Parathyroid adenoma (tissue), 2 donors: Measurements from ENCODE around the gene SLC2A11.

Source experiments
- H2AFZ ChIP-seq: fragments of 300-600 bp; sonication (generic); one replicate; pipeline ENCODE4 v1.7.0; 2017; ENCODE audit warnings: antibody characterized with exemption, mild to moderate bottlenecking
- H3K27ac ChIP-seq: fragments of 300-600 bp; sonication (generic); one replicate; pipeline ENCODE4 v1.7.0; 2017
- H3K27me3 ChIP-seq: fragments of 300-600 bp; sonication (generic); one replicate; pipeline ENCODE4 v1.7.0; 2017; ENCODE audit warnings: low read length; ENCODE audit not compliant: control insufficient read depth, insufficient read depth
- H3K36me3 ChIP-seq: fragments of 300-600 bp; sonication (generic); one replicate; pipeline ENCODE4 v1.7.0; 2017; ENCODE audit warnings: low read length; ENCODE audit not compliant: control insufficient read depth, insufficient read depth
- H3K4me1 ChIP-seq: fragments of 300-600 bp; sonication (generic); one replicate; pipeline ENCODE4 v1.7.0; 2017; ENCODE audit warnings: control low read depth
- H3K4me2 ChIP-seq: fragments of 300-600 bp; sonication (generic); one replicate; pipeline ENCODE4 v1.7.0; 2017; ENCODE audit warnings: low read length
- H3K4me3 ChIP-seq: fragments of 300-600 bp; sonication (generic); one replicate; pipeline ENCODE4 v1.7.0; 2017; ENCODE audit warnings: low read depth, low read length
- H3K79me2 ChIP-seq: fragments of 300-600 bp; sonication (generic); one replicate; pipeline ENCODE4 v1.7.0; 2017; ENCODE audit warnings: control low read depth
- H3K9ac ChIP-seq: fragments of 300-600 bp; sonication (generic); one replicate; pipeline ENCODE4 v1.7.0; 2017; ENCODE audit warnings: mild to moderate bottlenecking
- H3K9me3 ChIP-seq: fragments of 300-600 bp; sonication (generic); one replicate; pipeline ENCODE4 v1.7.0; 2017; ENCODE audit warnings: low read length; ENCODE audit not compliant: control insufficient read depth
- TF ChIP-seq, protein P1 (sequence below): fragments of 300-600 bp; sonication (generic); IDR thresholded peaks from one replicate; pipeline ENCODE4 v1.7.0; 2017; ENCODE audit warnings: antibody characterized with exemption, mild to moderate bottlenecking
- donor health status: primary hyperparathyroidism.

Gene SLC2A11

DNA sequence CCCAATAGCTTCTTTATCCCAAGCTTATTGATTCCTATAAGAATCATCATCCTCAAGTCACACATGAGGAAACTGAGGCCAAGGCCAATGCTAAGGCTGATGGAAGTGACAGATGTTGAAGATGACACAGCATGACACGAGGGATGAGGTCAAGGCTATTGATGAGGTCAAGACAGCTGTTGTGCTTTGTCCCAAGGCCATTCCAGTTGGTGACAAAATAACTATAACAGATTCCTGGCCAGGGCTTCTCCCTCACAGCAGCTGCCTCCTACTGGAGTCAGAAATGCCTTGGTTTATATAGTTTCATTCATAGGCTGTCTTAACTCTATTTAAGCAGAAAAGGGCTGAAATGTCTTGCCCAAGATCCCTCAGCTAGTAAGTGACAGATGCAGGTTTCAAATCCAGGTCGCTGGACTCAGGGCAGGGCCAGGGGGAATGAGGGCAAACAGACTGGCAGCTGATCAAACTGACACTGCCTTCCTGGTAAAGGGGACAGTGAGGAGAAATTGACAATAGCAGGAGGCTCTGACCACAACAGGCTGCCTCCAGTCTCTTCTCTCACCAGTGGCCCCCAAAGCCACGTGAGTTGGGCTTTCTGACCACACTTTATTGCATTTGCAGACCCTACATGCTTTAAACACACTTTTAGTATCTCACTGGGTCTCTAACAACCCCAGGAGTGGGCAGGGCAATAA, 53.0 kb downstream of the SLC2A11 start:
- H3K36me3 ChIP-seq = no peaks in the 10 kb centered on the region
- H3K9me3 ChIP-seq = no peaks in the 10 kb centered on the region
- H3K9ac ChIP-seq = no peak overlapping the region
- H2AFZ ChIP-seq = no peak overlapping the region
- H3K27ac ChIP-seq = no peak overlapping the region
- no peaks in the 10 kb centered on the region for H3K79me2 ChIP-seq
- H3K4me3 ChIP-seq = no peak overlapping the region
- H3K4me1 ChIP-seq = peaks cover 9% of the 10 kb centered on the region
- H3K4me2 ChIP-seq = no peak overlapping the region
- no peaks in the 10 kb centered on the region for H3K27me3 ChIP-seq
- TF ChIP-seq, protein P1, sequence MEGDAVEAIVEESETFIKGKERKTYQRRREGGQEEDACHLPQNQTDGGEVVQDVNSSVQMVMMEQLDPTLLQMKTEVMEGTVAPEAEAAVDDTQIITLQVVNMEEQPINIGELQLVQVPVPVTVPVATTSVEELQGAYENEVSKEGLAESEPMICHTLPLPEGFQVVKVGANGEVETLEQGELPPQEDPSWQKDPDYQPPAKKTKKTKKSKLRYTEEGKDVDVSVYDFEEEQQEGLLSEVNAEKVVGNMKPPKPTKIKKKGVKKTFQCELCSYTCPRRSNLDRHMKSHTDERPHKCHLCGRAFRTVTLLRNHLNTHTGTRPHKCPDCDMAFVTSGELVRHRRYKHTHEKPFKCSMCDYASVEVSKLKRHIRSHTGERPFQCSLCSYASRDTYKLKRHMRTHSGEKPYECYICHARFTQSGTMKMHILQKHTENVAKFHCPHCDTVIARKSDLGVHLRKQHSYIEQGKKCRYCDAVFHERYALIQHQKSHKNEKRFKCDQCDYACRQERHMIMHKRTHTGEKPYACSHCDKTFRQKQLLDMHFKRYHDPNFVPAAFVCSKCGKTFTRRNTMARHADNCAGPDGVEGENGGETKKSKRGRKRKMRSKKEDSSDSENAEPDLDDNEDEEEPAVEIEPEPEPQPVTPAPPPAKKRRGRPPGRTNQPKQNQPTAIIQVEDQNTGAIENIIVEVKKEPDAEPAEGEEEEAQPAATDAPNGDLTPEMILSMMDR = no peak

DNA sequence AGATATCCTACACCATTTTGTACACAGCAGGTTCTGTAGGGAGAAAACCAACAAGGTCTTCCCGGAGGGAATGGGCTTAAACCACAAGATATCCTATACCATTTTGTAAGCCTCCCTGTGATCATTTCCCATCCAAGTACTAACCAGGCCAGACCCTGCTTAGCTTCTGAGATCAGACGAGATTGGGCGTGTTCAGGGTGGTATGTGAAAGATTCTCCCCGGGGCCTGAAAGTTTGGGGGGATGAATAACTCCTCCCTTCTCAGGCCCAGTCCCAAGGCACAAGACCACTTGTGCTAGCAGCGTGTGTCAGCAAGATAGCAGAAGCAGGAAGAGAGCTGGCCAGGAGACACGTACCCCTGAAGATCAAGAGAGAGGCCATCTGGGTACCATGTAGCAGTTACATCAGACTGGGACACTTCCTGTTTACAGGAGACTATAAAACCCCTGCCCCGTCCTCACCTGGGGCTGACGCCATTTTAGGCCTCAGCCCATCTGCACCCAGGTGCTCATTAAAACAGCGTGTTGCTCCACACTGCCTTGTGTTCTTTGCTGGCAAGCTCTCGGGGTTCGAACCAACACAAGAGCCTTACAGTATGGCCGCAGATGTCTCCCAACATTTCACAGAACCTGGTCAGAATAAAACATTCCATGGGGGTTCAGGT, 53.8 kb downstream of the SLC2A11 start:
- no peaks in the 10 kb centered on the region for H3K79me2 ChIP-seq
- H2AFZ ChIP-seq = no peak overlapping the region
- no peak overlapping the region for H3K4me2 ChIP-seq
- H3K36me3 ChIP-seq = no peaks in the 10 kb centered on the region
- no peaks in the 10 kb centered on the region for H3K27me3 ChIP-seq
- H3K9ac ChIP-seq = no peak overlapping the region
- TF ChIP-seq, protein P1 = no peak
- no peak overlapping the region for H3K4me3 ChIP-seq
- no peaks in the 10 kb centered on the region for H3K9me3 ChIP-seq
- peaks cover 9% of the 10 kb centered on the region for H3K4me1 ChIP-seq
- H3K27ac ChIP-seq = no peak overlapping the region

DNA sequence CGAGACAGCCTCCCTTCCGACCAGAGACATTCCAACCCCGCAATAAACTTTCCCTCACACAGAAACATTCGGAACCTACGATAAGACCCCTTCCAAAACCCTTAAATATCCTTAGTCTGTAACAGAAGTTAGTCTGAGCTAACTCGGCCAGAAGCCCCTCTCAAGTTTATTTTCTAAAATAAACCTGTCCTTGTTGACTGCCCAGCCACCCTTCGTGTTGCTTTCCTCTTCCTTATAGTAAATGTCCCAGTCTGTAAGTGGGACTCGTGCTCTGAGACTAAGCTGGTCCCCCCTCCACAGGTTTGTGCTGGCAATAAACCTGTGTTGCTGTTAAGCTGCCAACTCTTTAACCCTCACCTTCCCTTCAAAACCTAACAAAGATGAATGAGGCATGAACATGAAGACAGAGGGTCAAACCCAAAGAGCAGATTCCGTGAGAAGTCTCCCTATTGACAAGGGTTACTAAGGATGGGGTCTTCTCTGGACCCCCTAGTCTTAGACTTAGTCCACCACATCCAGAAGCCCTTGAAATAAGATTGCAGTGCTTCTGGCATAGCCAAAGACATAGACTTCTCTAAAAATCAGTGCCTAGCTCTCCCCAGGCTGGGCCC, 54.7 kb downstream of the SLC2A11 start:
- Histone ChIP-seq H3K27ac (no peak overlapping the region), H2AFZ (no peak overlapping the region), H3K4me3 (peak overlapping the region; percentile 74), H3K4me2 (no peak overlapping the region), H3K79me2 (no peaks in the 10 kb centered on the region), H3K4me1 (peaks cover 9% of the 10 kb centered on the region), H3K9ac (no peak overlapping the region), H3K27me3 (no peaks in the 10 kb centered on the region), H3K9me3 (no peaks in the 10 kb centered on the region), H3K36me3 (no peaks in the 10 kb centered on the region)
- TF ChIP-seq, protein P1 = no peak

DNA sequence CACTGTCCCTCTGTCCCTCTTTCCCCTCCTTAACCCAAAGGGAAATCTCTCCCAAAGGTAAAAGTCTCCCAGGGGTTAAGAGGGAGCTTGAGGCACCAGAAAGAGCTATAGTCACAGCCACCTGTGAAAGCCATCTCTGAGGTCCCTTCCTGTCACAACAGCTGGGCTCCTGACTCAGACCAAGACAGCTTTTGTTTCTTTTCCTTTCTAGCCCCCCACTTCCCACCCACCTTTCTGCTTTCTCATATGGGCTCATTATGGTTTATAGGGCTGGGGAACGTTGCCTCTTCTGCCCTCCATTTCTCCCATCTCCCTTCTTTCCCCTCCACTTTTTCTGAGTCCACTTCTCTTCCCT, 55.6 kb downstream of the SLC2A11 start:
- Histone ChIP-seq H3K79me2 (no peaks in the 10 kb centered on the region), H3K27me3 (no peaks in the 10 kb centered on the region), H3K9me3 (no peaks in the 10 kb centered on the region), H3K36me3 (no peaks in the 10 kb centered on the region), H3K27ac (peak overlapping the region; percentile 78), H2AFZ (peak overlapping the region; percentile 59), H3K4me1 (peaks cover 9% of the 10 kb centered on the region), H3K9ac (no peak overlapping the region), H3K4me3 (peak overlapping the region; percentile 74), H3K4me2 (peak overlapping the region; percentile 85)
- TF ChIP-seq, protein P1 = no peak
